SU-DHL-6 (cell line): ENCODE data around the gene EPB41L4A.

ENCODE experiments used
- H2AFZ ChIP-seq: fragments of 200-600 bp; sonication (generic); 2 replicates; pipeline ENCODE4 v1.6.1; 2014; ENCODE audit warnings: low read depth, mild to moderate bottlenecking, moderate library complexity, mixed read lengths, antibody characterized with exemption, low read length; ENCODE audit not compliant: severe bottlenecking
- H3F3A ChIP-seq: fragments of 200-600 bp; shearing (Covaris generic); 2 replicates; pipeline ENCODE4 v1.6.0; 2016; ENCODE audit warnings: antibody characterized with exemption, mild to moderate bottlenecking; ENCODE audit not compliant: insufficient read depth
- H3K27ac ChIP-seq: fragments of 200-600 bp; sonication (generic); 2 replicates; pipeline ENCODE4 v1.5.1; 2016; ENCODE audit warnings: low read depth, mild to moderate bottlenecking, low read length, moderate library complexity, mixed read lengths
- H3K27me3 ChIP-seq: fragments of 200-600 bp; sonication (generic), shearing (Covaris generic); 2 replicates; pipeline ENCODE4 v1.6.0; 2014; ENCODE audit warnings: mild to moderate bottlenecking, low read length
- H3K36me3 ChIP-seq: fragments of 200-600 bp; sonication (generic); 2 replicates; pipeline ENCODE4 v1.6.1; 2014; ENCODE audit warnings: mild to moderate bottlenecking, low read length, mixed read lengths
- H3K4me2 ChIP-seq: fragments of 300-600, 200-600 bp; shearing (Covaris generic), sonication (generic); 2 replicates; pipeline ENCODE4 v1.6.0; 2014; ENCODE audit warnings: low read length, low read depth, mild to moderate bottlenecking; ENCODE audit not compliant: poor library complexity, severe bottlenecking
- H3K4me3 ChIP-seq: fragments of 200-600 bp; sonication (generic); 2 replicates; pipeline ENCODE4 v1.5.1; 2014; ENCODE audit warnings: antibody characterized with exemption, low read length, mild to moderate bottlenecking, mixed read lengths; ENCODE audit not compliant: insufficient read depth, poor library complexity, severe bottlenecking
- H3K79me2 ChIP-seq: fragments of 200-600 bp; sonication (generic); 2 replicates; pipeline ENCODE4 v1.6.1; 2014; ENCODE audit warnings: mild to moderate bottlenecking, low read length, moderate library complexity; ENCODE audit not compliant: insufficient read depth
- H3K9ac ChIP-seq: fragments of 200-600 bp; sonication (generic); 2 replicates; pipeline ENCODE4 v1.7.0; 2014; ENCODE audit warnings: mild to moderate bottlenecking, low read length
- H3K9me2 ChIP-seq: fragments of 200-600 bp; sonication (generic); replicated peaks from 2 replicates; pipeline ENCODE4 v1.6.1; 2014; ENCODE audit warnings: low read length; ENCODE audit not compliant: insufficient read depth
- H3K9me3 ChIP-seq: fragments of 200-600 bp; sonication (generic); 2 replicates; pipeline ENCODE4 v1.6.1; 2014; ENCODE audit warnings: low read length, mixed read lengths; ENCODE audit not compliant: insufficient read depth
- H4K20me1 ChIP-seq: fragments of 200-600 bp; sonication (generic); 2 replicates; pipeline ENCODE4 v1.6.1; 2014; ENCODE audit warnings: low read depth, mild to moderate bottlenecking, antibody characterized with exemption, low read length, moderate library complexity, mixed read lengths
- EZH2phosphoT487 ChIP-seq: fragments of 200-600 bp; sonication (generic), shearing (Covaris generic); conservative IDR thresholded peaks from 2 replicates; pipeline ENCODE4 v1.6.1; 2018; ENCODE audit warnings: mild to moderate bottlenecking, antibody characterized with exemption, low read length, moderate library complexity, mixed read lengths
- TF ChIP-seq, protein P1 (sequence below): fragments of 200-600 bp; sonication (generic); IDR thresholded peaks from one replicate; pipeline ENCODE4 v1.5.1; 2017; ENCODE audit warnings: antibody characterized with exemption, mild to moderate bottlenecking, low read length, moderate library complexity; ENCODE audit not compliant: insufficient read depth, poor library complexity, severe bottlenecking

Gene EPB41L4A

DNA sequence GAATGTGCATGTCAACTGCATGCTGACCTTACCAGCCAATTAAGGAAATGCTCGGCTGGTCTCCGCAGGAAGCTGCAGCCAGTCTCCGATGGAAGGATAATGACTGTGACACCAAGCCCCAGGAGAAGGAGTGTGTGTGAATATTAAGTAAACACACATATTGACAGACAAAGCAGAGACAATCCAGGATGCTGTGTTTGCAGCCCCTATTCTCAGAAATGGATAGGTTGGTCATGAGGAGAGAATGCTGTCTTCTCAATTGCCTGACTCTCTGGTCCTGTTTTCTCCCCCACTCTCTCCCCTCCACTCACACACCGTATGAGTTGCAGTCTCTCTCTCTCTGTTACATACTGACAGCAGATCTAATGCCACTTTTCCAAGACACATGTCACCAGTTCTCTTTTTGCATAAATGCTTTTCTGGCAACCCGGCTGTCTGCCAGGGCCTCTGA lies 85.7 kb downstream of the EPB41L4A start:
- H3K9me3 ChIP-seq, result no peaks in the 10 kb centered on the region
- no peaks in the 10 kb centered on the region for H3K9me2 ChIP-seq
- no peak overlapping the region for H3K27ac ChIP-seq
- TF ChIP-seq, protein P1, sequence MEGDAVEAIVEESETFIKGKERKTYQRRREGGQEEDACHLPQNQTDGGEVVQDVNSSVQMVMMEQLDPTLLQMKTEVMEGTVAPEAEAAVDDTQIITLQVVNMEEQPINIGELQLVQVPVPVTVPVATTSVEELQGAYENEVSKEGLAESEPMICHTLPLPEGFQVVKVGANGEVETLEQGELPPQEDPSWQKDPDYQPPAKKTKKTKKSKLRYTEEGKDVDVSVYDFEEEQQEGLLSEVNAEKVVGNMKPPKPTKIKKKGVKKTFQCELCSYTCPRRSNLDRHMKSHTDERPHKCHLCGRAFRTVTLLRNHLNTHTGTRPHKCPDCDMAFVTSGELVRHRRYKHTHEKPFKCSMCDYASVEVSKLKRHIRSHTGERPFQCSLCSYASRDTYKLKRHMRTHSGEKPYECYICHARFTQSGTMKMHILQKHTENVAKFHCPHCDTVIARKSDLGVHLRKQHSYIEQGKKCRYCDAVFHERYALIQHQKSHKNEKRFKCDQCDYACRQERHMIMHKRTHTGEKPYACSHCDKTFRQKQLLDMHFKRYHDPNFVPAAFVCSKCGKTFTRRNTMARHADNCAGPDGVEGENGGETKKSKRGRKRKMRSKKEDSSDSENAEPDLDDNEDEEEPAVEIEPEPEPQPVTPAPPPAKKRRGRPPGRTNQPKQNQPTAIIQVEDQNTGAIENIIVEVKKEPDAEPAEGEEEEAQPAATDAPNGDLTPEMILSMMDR, result no peak
- TF ChIP-seq EZH2phosphoT487, result no peak
- no peak overlapping the region for H3K4me3 ChIP-seq
- no peaks in the 10 kb centered on the region for H3F3A ChIP-seq
- no peaks in the 10 kb centered on the region for H3K36me3 ChIP-seq
- no peak overlapping the region for H3K4me2 ChIP-seq
- H2AFZ ChIP-seq, result no peak overlapping the region
- no peaks in the 10 kb centered on the region for H3K27me3 ChIP-seq
- H3K79me2 ChIP-seq, result no peaks in the 10 kb centered on the region
- no peak overlapping the region for H3K9ac ChIP-seq
- no peaks in the 10 kb centered on the region for H4K20me1 ChIP-seq

DNA sequence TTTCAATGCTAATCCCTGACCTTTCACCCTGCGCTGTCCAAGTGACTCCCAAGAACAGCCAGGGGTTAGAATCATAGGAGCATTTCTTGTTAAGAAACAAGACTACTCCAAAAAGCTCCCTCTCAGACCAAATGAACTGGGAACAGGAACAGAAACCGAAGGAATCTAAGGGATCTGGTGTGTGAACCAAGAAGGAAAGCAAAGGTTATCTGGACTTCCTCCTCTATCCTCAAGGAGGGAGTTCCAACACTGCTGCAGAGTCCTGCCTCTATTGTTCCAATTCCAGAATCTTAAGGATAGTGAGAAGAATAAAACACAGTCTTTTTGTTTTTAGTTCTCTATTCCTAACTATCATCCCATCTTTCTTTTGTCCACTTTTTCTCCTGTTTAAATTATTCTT lies 87.2 kb downstream of the EPB41L4A start:
- Histone ChIP-seq H3K9ac (no peak overlapping the region), H3K4me2 (no peak overlapping the region), H3K79me2 (no peaks in the 10 kb centered on the region), H3K27me3 (no peaks in the 10 kb centered on the region), H3K27ac (no peak overlapping the region), H3K9me2 (no peaks in the 10 kb centered on the region), H3K9me3 (no peaks in the 10 kb centered on the region), H2AFZ (no peak overlapping the region), H4K20me1 (no peaks in the 10 kb centered on the region), H3F3A (no peaks in the 10 kb centered on the region), H3K36me3 (no peaks in the 10 kb centered on the region), H3K4me3 (no peak overlapping the region)
- TF ChIP-seq EZH2phosphoT487, result no peak
- TF ChIP-seq, protein P1, result no peak

DNA sequence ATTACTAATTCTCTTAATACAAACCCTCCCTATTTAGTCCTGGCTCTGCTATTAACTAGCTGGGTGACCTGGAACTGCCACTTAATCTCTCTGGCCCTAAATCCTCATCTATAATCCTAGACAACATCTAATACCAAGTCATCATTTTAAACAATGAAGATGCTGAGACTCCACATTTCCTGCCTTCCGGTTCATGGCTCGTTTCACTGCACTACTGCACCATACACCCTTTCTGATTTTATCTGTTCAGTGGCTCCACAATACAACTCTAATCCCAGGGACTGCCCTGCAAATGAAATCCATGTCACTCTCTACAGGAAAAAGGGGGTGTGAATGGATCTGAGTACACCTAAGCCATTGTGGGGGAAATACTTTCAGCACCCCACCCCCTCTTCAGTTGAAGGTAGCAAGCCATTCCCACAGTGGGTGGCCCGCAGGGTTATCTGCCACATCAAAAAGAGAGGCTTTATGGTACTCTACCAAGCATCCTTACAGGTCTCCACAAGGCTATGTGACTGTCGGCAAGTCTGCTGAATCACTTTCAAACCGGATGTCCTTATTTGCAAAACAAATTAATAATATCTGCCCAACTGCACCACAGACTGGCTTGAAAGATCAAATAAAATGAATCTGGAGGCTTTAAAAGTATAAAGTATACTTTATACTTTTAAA lies 89.5 kb downstream of the EPB41L4A start:
- no peaks in the 10 kb centered on the region for H4K20me1 ChIP-seq
- H3F3A ChIP-seq, result no peaks in the 10 kb centered on the region
- H3K4me3 ChIP-seq, result no peak overlapping the region
- H3K27me3 ChIP-seq, result no peaks in the 10 kb centered on the region
- no peaks in the 10 kb centered on the region for H3K9me3 ChIP-seq
- no peak overlapping the region for H2AFZ ChIP-seq
- H3K9me2 ChIP-seq, result no peaks in the 10 kb centered on the region
- H3K9ac ChIP-seq, result no peak overlapping the region
- H3K79me2 ChIP-seq, result no peaks in the 10 kb centered on the region
- H3K4me2 ChIP-seq, result no peak overlapping the region
- no peak overlapping the region for H3K27ac ChIP-seq
- TF ChIP-seq, protein P1, result no peak
- no peak for TF ChIP-seq EZH2phosphoT487
- H3K36me3 ChIP-seq, result no peaks in the 10 kb centered on the region
